ENCODE measurements around the gene STAT3.
A peak's percentile ranks its signal among the peaks of the same experiment; 100 is the strongest.

Gene STAT3

DNA sequence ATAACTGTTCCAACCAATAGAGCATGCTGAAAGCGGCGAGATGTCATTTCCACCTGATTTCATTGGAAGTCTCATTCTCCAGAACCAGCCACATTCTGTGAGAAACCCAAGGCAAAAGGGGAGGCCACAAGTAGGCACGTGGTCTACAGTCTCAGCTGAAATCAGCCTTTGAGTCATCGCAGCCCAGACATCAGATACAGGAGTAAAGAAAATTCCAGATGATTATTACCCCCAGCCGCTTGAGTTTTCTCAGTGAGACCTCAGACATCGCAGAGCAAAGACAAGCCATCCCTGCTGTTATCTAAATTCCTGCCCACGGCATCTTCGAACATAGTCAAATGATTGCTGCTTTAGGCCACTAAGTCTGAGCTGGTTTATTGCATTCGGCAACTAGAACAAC, 23.1 kb downstream of the STAT3 start:
- Histone ChIP-seq H3K4ac (ENCODE audit: low read depth in 1 of 2, low read length in 2 of 2) (no peak overlapping the region), H2BK120ac (ENCODE audit: low read depth, low read length) (no peak overlapping the region), H3K4me3 (ENCODE audit: insufficient read depth in 1 of 2, low read depth in 1 of 2, low read length in 2 of 2) (no peak overlapping the region), H3K36me3 (ENCODE audit: control insufficient read depth in 1 of 2, insufficient read depth in 2 of 2, low read depth in 1 of 2, low read length in 2 of 2) (peaks cover 0 to 16% of the 10 kb centered on the region in 2 experiments), H4K8ac (ENCODE audit: low read length) (no peak overlapping the region), H2AFZ (ENCODE audit: low read depth, low read length) (no peak overlapping the region), H3K14ac (ENCODE audit: low read length in 2 of 2) (no peak overlapping the region), H3K4me1 (ENCODE audit: control insufficient read depth, insufficient read depth, low read depth, low read length) (peaks cover 8% of the 10 kb centered on the region), H3K23ac (ENCODE audit: low read length in 2 of 2) (no peak overlapping the region), H3K9ac (ENCODE audit: low read length) (no peak overlapping the region), H3K18ac (ENCODE audit: low read depth in 1 of 2, low read length in 2 of 2) (no peak overlapping the region), H3K79me1 (replicated peaks; ENCODE audit: low read length, poor library complexity, severe bottlenecking) (peaks cover 10% of the 10 kb centered on the region), H3K4me2 (ENCODE audit: low read length, poor library complexity, severe bottlenecking) (no peak overlapping the region), H2AK5ac (ENCODE audit: low read length, severe bottlenecking) (no peak overlapping the region), H3K27me3 (ENCODE audit: control insufficient read depth in 1 of 2, insufficient read depth in 1 of 2, low read length in 2 of 2) (no peaks in the 10 kb centered on the region), H3K27ac (ENCODE audit: low read length, poor library complexity, severe bottlenecking) (peak overlapping the region; percentile 83), H2BK15ac (ENCODE audit: low read depth, poor library complexity, severe bottlenecking) (no peak overlapping the region), H2BK12ac (ENCODE audit: low read length in 2 of 2) (no peak overlapping the region), H3K9me3 (ENCODE audit: control insufficient read depth, low read length) (no peaks in the 10 kb centered on the region), H2BK5ac (ENCODE audit: low read depth, low read length, poor library complexity, severe bottlenecking) (no peak overlapping the region), H4K91ac (ENCODE audit: low read length) (no peak overlapping the region)
- 93% methylated on average over 8 of the region's 9 CpGs for WGBS
- DNase-seq, result peak; percentile 76

- 95% methylated on average over 5 of the region's 7 CpGs for WGBS
- no peak overlapping the region for H3K4me3 ChIP-seq (ENCODE audit: insufficient read depth in 1 of 2, low read depth in 1 of 2, low read length in 2 of 2)
- H4K91ac ChIP-seq (ENCODE audit: low read length), result no peak overlapping the region
- no peak overlapping the region for H3K18ac ChIP-seq (ENCODE audit: low read depth in 1 of 2, low read length in 2 of 2)
- H2BK12ac ChIP-seq (ENCODE audit: low read length in 2 of 2), result no peak overlapping the region
- no peak overlapping the region for H3K9ac ChIP-seq (ENCODE audit: low read length)
- H4K8ac ChIP-seq (ENCODE audit: low read length), result no peak overlapping the region
- no peak overlapping the region for H3K14ac ChIP-seq (ENCODE audit: low read length in 2 of 2)
- H3K27me3 ChIP-seq (ENCODE audit: control insufficient read depth in 1 of 2, insufficient read depth in 1 of 2, low read length in 2 of 2), result no peaks in the 10 kb centered on the region
- no peak overlapping the region for H3K23ac ChIP-seq (ENCODE audit: low read length in 2 of 2)
- no peaks in the 10 kb centered on the region for H3K9me3 ChIP-seq (ENCODE audit: control insufficient read depth, low read length)
- H3K4me1 ChIP-seq (ENCODE audit: control insufficient read depth, insufficient read depth, low read depth, low read length), result peaks cover 9% of the 10 kb centered on the region
- H3K4me2 ChIP-seq (ENCODE audit: low read length, poor library complexity, severe bottlenecking), result no peak overlapping the region
- peak overlapping the region; percentile 10 for H3K27ac ChIP-seq (ENCODE audit: low read length, poor library complexity, severe bottlenecking)
- H3K79me1 ChIP-seq (replicated peaks; ENCODE audit: low read length, poor library complexity, severe bottlenecking), result peaks cover 12% of the 10 kb centered on the region
- H3K4ac ChIP-seq (ENCODE audit: low read depth in 1 of 2, low read length in 2 of 2), result no peak overlapping the region
- no peak overlapping the region for H2BK15ac ChIP-seq (ENCODE audit: low read depth, poor library complexity, severe bottlenecking)
- peaks cover 0 to 19% of the 10 kb centered on the region in 2 experiments for H3K36me3 ChIP-seq (ENCODE audit: control insufficient read depth in 1 of 2, insufficient read depth in 2 of 2, low read depth in 1 of 2, low read length in 2 of 2)
- H2AK5ac ChIP-seq (ENCODE audit: low read length, severe bottlenecking), result no peak overlapping the region
- H2BK120ac ChIP-seq (ENCODE audit: low read depth, low read length), result no peak overlapping the region
- no peak overlapping the region for H2AFZ ChIP-seq (ENCODE audit: low read depth, low read length)
- no peak overlapping the region for H2BK5ac ChIP-seq (ENCODE audit: low read depth, low read length, poor library complexity, severe bottlenecking)
- no peak for DNase-seq
These were observed 24.3 kb downstream of the STAT3 start for GRCh38 chr17:42363767-42364585.

DNA sequence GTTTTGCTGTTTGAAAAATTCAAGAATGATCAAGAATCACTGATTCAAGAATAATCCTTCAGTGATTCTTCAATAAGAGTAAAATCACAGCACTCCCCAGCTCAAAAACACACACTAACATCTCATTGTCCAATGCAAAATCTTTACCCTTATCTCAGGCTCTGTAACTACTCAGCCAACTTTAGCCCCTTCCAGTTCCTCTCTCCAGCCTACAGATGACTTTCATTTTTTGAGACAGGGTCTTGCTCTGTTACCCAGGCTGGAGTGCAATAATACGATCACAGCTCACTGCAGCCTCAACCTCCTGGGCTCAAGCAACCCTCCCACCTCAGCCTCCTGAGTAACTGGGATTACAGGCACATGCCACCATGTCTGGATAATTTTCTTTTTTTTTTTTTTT, 25.0 kb downstream of the STAT3 start:
- Histone ChIP-seq H3K4me1 (ENCODE audit: control insufficient read depth, insufficient read depth, low read depth, low read length) (peaks cover 9% of the 10 kb centered on the region), H2BK12ac (ENCODE audit: low read length in 2 of 2) (no peak overlapping the region), H3K27me3 (ENCODE audit: control insufficient read depth in 1 of 2, insufficient read depth in 1 of 2, low read length in 2 of 2) (no peaks in the 10 kb centered on the region), H3K18ac (ENCODE audit: low read depth in 1 of 2, low read length in 2 of 2) (no peak overlapping the region), H3K4me2 (ENCODE audit: low read length, poor library complexity, severe bottlenecking) (no peak overlapping the region), H3K9me3 (ENCODE audit: control insufficient read depth, low read length) (no peaks in the 10 kb centered on the region), H3K4me3 (ENCODE audit: insufficient read depth in 1 of 2, low read depth in 1 of 2, low read length in 2 of 2) (no peak overlapping the region), H3K14ac (ENCODE audit: low read length in 2 of 2) (no peak overlapping the region), H3K23ac (ENCODE audit: low read length in 2 of 2) (no peak overlapping the region), H3K4ac (ENCODE audit: low read depth in 1 of 2, low read length in 2 of 2) (no peak overlapping the region), H3K36me3 (ENCODE audit: control insufficient read depth in 1 of 2, insufficient read depth in 2 of 2, low read depth in 1 of 2, low read length in 2 of 2) (peaks cover 0 to 23% of the 10 kb centered on the region in 2 experiments), H2AFZ (ENCODE audit: low read depth, low read length) (no peak overlapping the region), H3K9ac (ENCODE audit: low read length) (no peak overlapping the region), H2BK120ac (ENCODE audit: low read depth, low read length) (no peak overlapping the region), H4K91ac (ENCODE audit: low read length) (no peak overlapping the region), H3K79me1 (replicated peaks; ENCODE audit: low read length, poor library complexity, severe bottlenecking) (peaks cover 14% of the 10 kb centered on the region), H2BK5ac (ENCODE audit: low read depth, low read length, poor library complexity, severe bottlenecking) (no peak overlapping the region), H2BK15ac (ENCODE audit: low read depth, poor library complexity, severe bottlenecking) (no peak overlapping the region), H4K8ac (ENCODE audit: low read length) (no peak overlapping the region), H2AK5ac (ENCODE audit: low read length, severe bottlenecking) (no peak overlapping the region), H3K27ac (ENCODE audit: low read length, poor library complexity, severe bottlenecking) (no peak overlapping the region)
- WGBS, result 100% methylated on average over 1 of the region's 1 CpG
- no peak for DNase-seq

GRCh38 chr17:42362245-42362961, 25.8 kb downstream of the STAT3 start:
- Histone ChIP-seq H4K8ac (ENCODE audit: low read length) (no peak overlapping the region), H3K4me3 (ENCODE audit: insufficient read depth in 1 of 2, low read depth in 1 of 2, low read length in 2 of 2) (no peak overlapping the region), H3K14ac (ENCODE audit: low read length in 2 of 2) (no peak overlapping the region), H2AFZ (ENCODE audit: low read depth, low read length) (no peak overlapping the region), H3K23ac (ENCODE audit: low read length in 2 of 2) (no peak overlapping the region), H2BK12ac (ENCODE audit: low read length in 2 of 2) (peak overlapping the region; percentile 4 to 32), H3K9me3 (ENCODE audit: control insufficient read depth, low read length) (no peaks in the 10 kb centered on the region), H3K18ac (ENCODE audit: low read depth in 1 of 2, low read length in 2 of 2) (no peak overlapping the region), H3K4me2 (ENCODE audit: low read length, poor library complexity, severe bottlenecking) (no peak overlapping the region), H3K4ac (ENCODE audit: low read depth in 1 of 2, low read length in 2 of 2) (no peak overlapping the region), H3K9ac (ENCODE audit: low read length) (no peak overlapping the region), H3K79me1 (replicated peaks; ENCODE audit: low read length, poor library complexity, severe bottlenecking) (peaks cover 16% of the 10 kb centered on the region), H2AK5ac (ENCODE audit: low read length, severe bottlenecking) (no peak overlapping the region), H4K91ac (ENCODE audit: low read length) (no peak overlapping the region), H3K27ac (ENCODE audit: low read length, poor library complexity, severe bottlenecking) (no peak overlapping the region), H2BK5ac (ENCODE audit: low read depth, low read length, poor library complexity, severe bottlenecking) (no peak overlapping the region), H2BK15ac (ENCODE audit: low read depth, poor library complexity, severe bottlenecking) (no peak overlapping the region), H3K4me1 (ENCODE audit: control insufficient read depth, insufficient read depth, low read depth, low read length) (peaks cover 9% of the 10 kb centered on the region), H3K27me3 (ENCODE audit: control insufficient read depth in 1 of 2, insufficient read depth in 1 of 2, low read length in 2 of 2) (no peaks in the 10 kb centered on the region), H2BK120ac (ENCODE audit: low read depth, low read length) (no peak overlapping the region), H3K36me3 (ENCODE audit: control insufficient read depth in 1 of 2, insufficient read depth in 2 of 2, low read depth in 1 of 2, low read length in 2 of 2) (peaks cover 0 to 24% of the 10 kb centered on the region in 2 experiments)
- no peak for DNase-seq
- 94% methylated on average over 7 of the region's 7 CpGs for WGBS
